ENCODE data around the gene TANC1.

DNA sequence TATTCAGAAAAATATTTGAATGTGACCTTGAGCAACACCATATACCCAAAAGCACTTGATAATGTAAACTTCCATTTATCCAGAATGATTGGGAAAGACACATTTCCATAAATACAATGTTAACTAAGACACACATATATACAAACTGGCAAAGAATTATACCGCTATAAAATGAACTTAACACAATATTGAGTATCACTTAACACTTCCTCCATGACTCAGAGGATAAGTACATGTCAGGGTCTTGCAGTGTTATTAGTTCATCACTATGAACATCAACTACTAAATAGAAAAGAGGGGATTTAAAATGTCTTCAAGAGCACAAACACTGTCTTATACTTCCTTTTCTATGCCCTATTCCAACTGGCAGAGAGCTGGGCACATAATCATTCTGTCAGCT, 299.5 kb downstream of the TANC1 start:
- TF ChIP-seq EZH2 (IDR thresholded peaks at IDR 0.05; ENCODE audit: low read depth, unreplicated experiment) = no peak
- TF ChIP-seq POLR2AphosphoS5 (IDR thresholded peaks at IDR 0.05; ENCODE audit: low read depth) = no peak
- TF ChIP-seq, protein P1, sequence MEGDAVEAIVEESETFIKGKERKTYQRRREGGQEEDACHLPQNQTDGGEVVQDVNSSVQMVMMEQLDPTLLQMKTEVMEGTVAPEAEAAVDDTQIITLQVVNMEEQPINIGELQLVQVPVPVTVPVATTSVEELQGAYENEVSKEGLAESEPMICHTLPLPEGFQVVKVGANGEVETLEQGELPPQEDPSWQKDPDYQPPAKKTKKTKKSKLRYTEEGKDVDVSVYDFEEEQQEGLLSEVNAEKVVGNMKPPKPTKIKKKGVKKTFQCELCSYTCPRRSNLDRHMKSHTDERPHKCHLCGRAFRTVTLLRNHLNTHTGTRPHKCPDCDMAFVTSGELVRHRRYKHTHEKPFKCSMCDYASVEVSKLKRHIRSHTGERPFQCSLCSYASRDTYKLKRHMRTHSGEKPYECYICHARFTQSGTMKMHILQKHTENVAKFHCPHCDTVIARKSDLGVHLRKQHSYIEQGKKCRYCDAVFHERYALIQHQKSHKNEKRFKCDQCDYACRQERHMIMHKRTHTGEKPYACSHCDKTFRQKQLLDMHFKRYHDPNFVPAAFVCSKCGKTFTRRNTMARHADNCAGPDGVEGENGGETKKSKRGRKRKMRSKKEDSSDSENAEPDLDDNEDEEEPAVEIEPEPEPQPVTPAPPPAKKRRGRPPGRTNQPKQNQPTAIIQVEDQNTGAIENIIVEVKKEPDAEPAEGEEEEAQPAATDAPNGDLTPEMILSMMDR (conservative IDR thresholded peaks at IDR 0.05; ENCODE audit: low read depth in 2 of 2) = no peak
- no peak for TF ChIP-seq STAT1 (IDR thresholded peaks at IDR 0.05; ENCODE audit: unreplicated experiment)
- no peak for TF ChIP-seq EZH2phosphoT487 (IDR thresholded peaks at IDR 0.05; ENCODE audit: unreplicated experiment)
